Left renal pelvis (tissue), 4 donors: Measurements from ENCODE around the gene STX12. TPM values are rescaled to one million over a fixed set of nuclear protein-coding genes. Genes with fewer than 3 reads are reported as not detected.
"Not testable (repeated sequence)": the region's sequence is repeated elsewhere in the genome, so short reads cannot be mapped to it uniquely, and the experiment has no call there.

Experiments used
- DNase-seq, 4 donors: peaks; one replicate each; pipeline ENCODE4 v3.0.0-alpha.2; 2013; ENCODE audit warnings: low read depth in 4 of 4, low spot score in 3 of 4
- polyA plus RNA-seq, 4 donors: library from polyadenylated mRNA; unstranded; fragments of 120-200 nt; gene quantifications; one replicate each; pipeline ENCODE4 v1.2.1, GENCODE V29; 2013; ENCODE audit not compliant: insufficient read length in 4 of 4

The STX12 gene
- polyA plus RNA-seq, 4 donors = 45.7 to 53.0 (median 50.4) TPM

- DNase-seq = no peak
These were observed 91.4 kb downstream of the STX12 start for GRCh38 chr1:27864264-27864895.

GRCh38 chr1:27865821-27866220 lies 92.8 kb downstream of the STX12 start:
- DNase-seq = no peak

- DNase-seq = no peak
These were observed 95.5 kb downstream of the STX12 start for GRCh38 chr1:27868556-27868931.

GRCh38 chr1:27868932-27869718 lies 96.1 kb downstream of the STX12 start:
- no peak for DNase-seq

GRCh38 chr1:27869719-27870085 lies 96.7 kb downstream of the STX12 start:
- DNase-seq = no peak

GRCh38 chr1:27871076-27871475 lies 98.1 kb downstream of the STX12 start:
- not testable (repeated sequence) for DNase-seq

- no peak for DNase-seq
These were observed 99.2 kb downstream of the STX12 start, which contains the start of gene THEMIS2 for GRCh38 chr1:27872059-27872801. Gene THEMIS2, plus strand, starts transcription at chr1:27872544. Its CDS starts 28 bp downstream, at chr1:27872572.

GRCh38 chr1:27872802-27873551 lies 100.0 kb downstream of the STX12 start:
- DNase-seq = no peak

- no peak for DNase-seq
These were observed 100.8 kb downstream of the STX12 start for GRCh38 chr1:27873671-27874384.

Other genes with a start within 250 kb of the STX12 start
- 10 to 100 TPM; 35.9 to 63.8 (median 52.3) TPM for gene AHDC1, start 169.1 kb upstream of the STX12 start, polyA plus RNA-seq
- gene FGR, start 138.0 kb upstream of the STX12 start, polyA plus RNA-seq = 1 to 10 TPM; 1.2 to 2.8 (median 1.8) TPM
- gene IFI6, start 101.0 kb upstream of the STX12 start, polyA plus RNA-seq = 10 to 100 TPM; 21.6 to 53.3 (median 25.5) TPM
- gene FAM76A, start 47.3 kb upstream of the STX12 start, polyA plus RNA-seq = 10 to 100 TPM; 11.9 to 16.7 (median 14.5) TPM
- 10 to 100 TPM; 51.3 to 63.3 (median 55.7) TPM for gene PPP1R8, start 57.6 kb downstream of the STX12 start, polyA plus RNA-seq
- 1 to 10 TPM; 3.4 to 4.2 (median 3.5) TPM for gene THEMIS2, start 99.3 kb downstream of the STX12 start, polyA plus RNA-seq
- gene RPA2, start 141.4 kb downstream of the STX12 start, polyA plus RNA-seq = 10 to 100 TPM; 57.8 to 68.0 (median 62.8) TPM
- gene SMPDL3B, start 161.8 kb downstream of the STX12 start, polyA plus RNA-seq = 10 to 100 TPM in 2 of 4 donors, 1 to 10 TPM in 1, under 1 TPM in 1; 0.93 to 13.3 (median 11.0) TPM
- 1 to 10 TPM; 7.9 to 9.7 (median 8.3) TPM for gene XKR8, start 186.8 kb downstream of the STX12 start, polyA plus RNA-seq